ENCODE measurements around the gene ANKRD16.

- TF ChIP-seq CTCF (IDR thresholded peaks at IDR 0.05), result no peak
- TF ChIP-seq EZH2 (IDR thresholded peaks at IDR 0.05), result no peak
- no peak for TF ChIP-seq EZH2phosphoT487 (IDR thresholded peaks at IDR 0.05)
Observed at GRCh38 chr10:5890452-5890915, 791 bp upstream of the ANKRD16 start.
